HepG2 (cell line): ENCODE data around the gene TMEM107. TPM values are rescaled to one million over a fixed set of nuclear protein-coding genes. Genes with fewer than 3 reads are reported as not detected.

Experiments
- ASH2L ChIP-seq: fragments of 300-600, 200-600 bp; sonication (generic); IDR thresholded peaks from 2 replicates; pipeline ENCODE4 v1.7.0; 2017; ENCODE audit warnings: low read depth, mild to moderate bottlenecking, moderate library complexity, mixed read lengths, low read length; ENCODE audit not compliant: insufficient read length
- GTF2F1 ChIP-seq: fragments of 150-350 bp; IDR thresholded peaks from 2 replicates; pipeline ENCODE4 v1.6.1; 2014; ENCODE audit warnings: low read length
- KDM4B ChIP-seq: sonication (generic); formaldehyde crosslinking; IDR thresholded peaks from 2 replicates; pipeline ENCODE4 v1.4.0; 2020; ENCODE audit warnings: missing genetic modification reagents
- MXI1 ChIP-seq: IDR thresholded peaks from 3 replicates; pipeline ENCODE4 v1.6.1; 2012; ENCODE audit warnings: low read depth, low read length, inconsistent platforms, borderline replicate concordance
- NFATC3 ChIP-seq: sonication (generic); formaldehyde crosslinking; IDR thresholded peaks from 2 replicates; pipeline ENCODE4 v1.5.1; 2020; ENCODE audit warnings: mild to moderate bottlenecking, missing genetic modification reagents
- RBAK ChIP-seq: sonication (generic); formaldehyde crosslinking; IDR thresholded peaks from 2 replicates; pipeline ENCODE4 v1.5.1; 2020; ENCODE audit warnings: mild to moderate bottlenecking, missing genetic modification reagents
- SIN3A ChIP-seq: IDR thresholded peaks from 2 replicates; pipeline ENCODE4 v1.6.1; 2011; ENCODE audit warnings: low read depth, mild to moderate bottlenecking, control low read depth, low read length, borderline replicate concordance
- SNAI1 ChIP-seq: sonication (generic); formaldehyde crosslinking; IDR thresholded peaks from 2 replicates; pipeline ENCODE4 v1.5.0; 2020; ENCODE audit warnings: mild to moderate bottlenecking, missing genetic modification reagents, borderline replicate concordance
- SSRP1 ChIP-seq: IDR thresholded peaks from 2 replicates; pipeline ENCODE4 v1.6.1; 2016; ENCODE audit warnings: control low read depth
- ZNF20 ChIP-seq: sonication (generic); formaldehyde crosslinking; IDR thresholded peaks from 2 replicates; pipeline ENCODE4 v1.4.0; 2020; ENCODE audit warnings: mild to moderate bottlenecking, moderate library complexity, missing genetic modification reagents
- ZNF382 ChIP-seq: sonication (generic); formaldehyde crosslinking; IDR thresholded peaks from 2 replicates; pipeline ENCODE4 v1.5.0; 2020; ENCODE audit warnings: missing genetic modification reagents, mild to moderate bottlenecking, borderline replicate concordance
- ZNF713 ChIP-seq: sonication (generic); formaldehyde crosslinking; IDR thresholded peaks from 2 replicates; pipeline ENCODE4 v1.4.0; 2020; ENCODE audit warnings: mild to moderate bottlenecking, missing genetic modification reagents
- ZNF75D ChIP-seq: sonication (generic); formaldehyde crosslinking; IDR thresholded peaks from 2 replicates; pipeline ENCODE4 v1.8.1; 2023; ENCODE audit warnings: missing genetic modification reagents, mild to moderate bottlenecking, borderline replicate concordance
- polyA plus RNA-seq, 8 experiments: library from polyadenylated mRNA; depleted of rRNA in 3 of 8; stranded (reverse) in 7 of 8; unstranded in 1 of 8; fragments of >200 nt; fragmentation: Illumina TruSeq in 4 of 8; extraction: Trizol in 4 of 8; gene quantifications; 2 replicates each; pipeline versions ENCODE4 v1.2.1 to v1.2.3, GENCODE V29; 2011 to 2016; ENCODE audit warnings: low read depth in 4 of 8, missing spikeins in 1 of 8, mixed read lengths in 1 of 8; ENCODE audit not compliant: insufficient read depth in 1 of 8
- total RNA-seq, 5 experiments: library from RNA; depleted of rRNA; stranded (reverse); fragments of >200 nt; fragmentation: Illumina TruSeq; extraction: Trizol; gene quantifications; 2 replicates each; pipeline ENCODE4 v1.2.3, GENCODE V29; 2016; ENCODE audit warnings: low read depth in 1 of 5
- TF ChIP-seq, protein P1 (sequence below): sonication (generic); formaldehyde crosslinking; IDR thresholded peaks from 2 replicates; pipeline ENCODE4 v1.4.0; 2020; ENCODE audit warnings: missing genetic modification reagents
- TF ChIP-seq, protein P2 (sequence below): IDR thresholded peaks from 2 replicates; pipeline ENCODE4 v1.6.1; 2016; ENCODE audit warnings: mild to moderate bottlenecking
- TF ChIP-seq, protein P3 (sequence below): sonication (generic); formaldehyde crosslinking; IDR thresholded peaks from 2 replicates; pipeline ENCODE4 v1.4.0; 2020; ENCODE audit warnings: mild to moderate bottlenecking, low read depth, missing genetic modification reagents
- TF ChIP-seq, protein P4 (sequence below): sonication (generic); formaldehyde crosslinking; conservative IDR thresholded peaks from 2 replicates; pipeline ENCODE4 v1.8.1; 2023; ENCODE audit warnings: missing genetic modification reagents
- TF ChIP-seq, protein P5 (sequence below): sonication (generic); formaldehyde crosslinking; IDR thresholded peaks from 2 replicates; pipeline ENCODE4 v1.4.0; 2020; ENCODE audit warnings: mild to moderate bottlenecking, missing genetic modification reagents, borderline replicate concordance

TMEM107 gene
- total and polyA plus RNA-seq, 2 of the 13 experiments (the other 11 are each of a cell fraction or from before 2014, with no cell fraction given) = 7.2 to 15.3 TPM

DNA sequence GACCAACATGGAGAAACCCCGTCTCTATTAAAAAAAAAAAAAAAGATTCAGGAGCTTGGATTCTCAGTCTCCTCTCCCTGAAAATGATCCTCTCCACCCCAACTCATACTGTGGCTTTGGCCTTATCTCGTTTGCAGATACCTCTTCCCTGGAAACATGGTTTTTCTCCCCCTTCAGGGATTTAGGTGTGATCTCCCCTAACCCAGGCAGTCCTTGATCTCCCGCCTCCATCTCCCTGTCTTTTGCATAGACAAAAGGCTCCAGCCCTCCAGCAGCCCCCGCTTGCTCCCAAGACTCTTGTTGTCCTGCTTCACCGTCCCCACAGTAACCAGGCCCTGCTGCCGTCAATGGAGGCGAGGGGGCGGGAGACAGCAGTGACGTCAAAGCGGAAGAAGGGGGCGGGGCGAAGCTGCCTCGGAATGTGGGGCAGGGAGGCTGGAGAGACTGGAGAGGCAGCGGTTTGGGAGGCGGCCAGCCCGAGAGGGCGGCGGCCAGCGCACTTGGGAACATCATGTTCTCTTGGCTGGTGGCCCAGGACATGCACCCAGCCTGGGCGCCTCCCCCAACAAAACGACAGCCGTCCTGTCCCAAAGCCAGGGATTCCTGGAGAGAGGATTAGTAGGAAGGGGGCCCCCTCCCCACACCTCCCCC lies 22.1 kb downstream of the TMEM107 start (continued):
- TF ChIP-seq, protein P1, sequence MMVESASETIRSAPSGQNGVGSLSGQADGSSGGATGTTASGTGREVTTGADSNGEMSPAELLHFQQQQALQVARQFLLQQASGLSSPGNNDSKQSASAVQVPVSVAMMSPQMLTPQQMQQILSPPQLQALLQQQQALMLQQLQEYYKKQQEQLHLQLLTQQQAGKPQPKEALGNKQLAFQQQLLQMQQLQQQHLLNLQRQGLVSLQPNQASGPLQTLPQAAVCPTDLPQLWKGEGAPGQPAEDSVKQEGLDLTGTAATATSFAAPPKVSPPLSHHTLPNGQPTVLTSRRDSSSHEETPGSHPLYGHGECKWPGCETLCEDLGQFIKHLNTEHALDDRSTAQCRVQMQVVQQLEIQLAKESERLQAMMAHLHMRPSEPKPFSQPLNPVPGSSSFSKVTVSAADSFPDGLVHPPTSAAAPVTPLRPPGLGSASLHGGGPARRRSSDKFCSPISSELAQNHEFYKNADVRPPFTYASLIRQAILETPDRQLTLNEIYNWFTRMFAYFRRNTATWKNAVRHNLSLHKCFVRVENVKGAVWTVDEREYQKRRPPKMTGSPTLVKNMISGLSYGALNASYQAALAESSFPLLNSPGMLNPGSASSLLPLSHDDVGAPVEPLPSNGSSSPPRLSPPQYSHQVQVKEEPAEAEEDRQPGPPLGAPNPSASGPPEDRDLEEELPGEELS = no peak
- no peak for TF ChIP-seq ZNF20 (CRISPR knock-in tag)
- peak; percentile 39; the same call in 1 of the 3 replicates for TF ChIP-seq MXI1
- TF ChIP-seq NFATC3 (CRISPR knock-in tag) = no peak
- no peak for TF ChIP-seq ZNF382 (CRISPR knock-in tag)
- TF ChIP-seq KDM4B (CRISPR knock-in tag) = 0 out of 2 replicates have a peak, but pooled peaks have one; percentile 61
- TF ChIP-seq GTF2F1 = no peak
- TF ChIP-seq ZNF75D = no peak
- no peak for TF ChIP-seq ZNF713 (CRISPR knock-in tag)
- no peak for TF ChIP-seq ASH2L
- TF ChIP-seq, protein P2, sequence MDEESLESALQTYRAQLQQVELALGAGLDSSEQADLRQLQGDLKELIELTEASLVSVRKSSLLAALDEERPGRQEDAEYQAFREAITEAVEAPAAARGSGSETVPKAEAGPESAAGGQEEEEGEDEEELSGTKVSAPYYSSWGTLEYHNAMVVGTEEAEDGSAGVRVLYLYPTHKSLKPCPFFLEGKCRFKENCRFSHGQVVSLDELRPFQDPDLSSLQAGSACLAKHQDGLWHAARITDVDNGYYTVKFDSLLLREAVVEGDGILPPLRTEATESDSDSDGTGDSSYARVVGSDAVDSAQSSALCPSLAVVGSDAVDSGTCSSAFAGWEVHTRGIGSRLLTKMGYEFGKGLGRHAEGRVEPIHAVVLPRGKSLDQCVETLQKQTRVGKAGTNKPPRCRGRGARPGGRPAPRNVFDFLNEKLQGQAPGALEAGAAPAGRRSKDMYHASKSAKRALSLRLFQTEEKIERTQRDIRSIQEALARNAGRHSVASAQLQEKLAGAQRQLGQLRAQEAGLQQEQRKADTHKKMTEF (CRISPR knock-in tag) = 0 out of 2 replicates have a peak, but pooled peaks have one; percentile 18
- no peak for TF ChIP-seq SNAI1 (CRISPR knock-in tag)
- TF ChIP-seq, protein P3, sequence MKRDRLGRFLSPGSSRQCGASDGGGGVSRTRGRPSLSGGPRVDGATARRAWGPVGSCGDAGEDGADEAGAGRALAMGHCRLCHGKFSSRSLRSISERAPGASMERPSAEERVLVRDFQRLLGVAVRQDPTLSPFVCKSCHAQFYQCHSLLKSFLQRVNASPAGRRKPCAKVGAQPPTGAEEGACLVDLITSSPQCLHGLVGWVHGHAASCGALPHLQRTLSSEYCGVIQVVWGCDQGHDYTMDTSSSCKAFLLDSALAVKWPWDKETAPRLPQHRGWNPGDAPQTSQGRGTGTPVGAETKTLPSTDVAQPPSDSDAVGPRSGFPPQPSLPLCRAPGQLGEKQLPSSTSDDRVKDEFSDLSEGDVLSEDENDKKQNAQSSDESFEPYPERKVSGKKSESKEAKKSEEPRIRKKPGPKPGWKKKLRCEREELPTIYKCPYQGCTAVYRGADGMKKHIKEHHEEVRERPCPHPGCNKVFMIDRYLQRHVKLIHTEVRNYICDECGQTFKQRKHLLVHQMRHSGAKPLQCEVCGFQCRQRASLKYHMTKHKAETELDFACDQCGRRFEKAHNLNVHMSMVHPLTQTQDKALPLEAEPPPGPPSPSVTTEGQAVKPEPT = no peak
- no peak for TF ChIP-seq RBAK
- TF ChIP-seq, protein P4, sequence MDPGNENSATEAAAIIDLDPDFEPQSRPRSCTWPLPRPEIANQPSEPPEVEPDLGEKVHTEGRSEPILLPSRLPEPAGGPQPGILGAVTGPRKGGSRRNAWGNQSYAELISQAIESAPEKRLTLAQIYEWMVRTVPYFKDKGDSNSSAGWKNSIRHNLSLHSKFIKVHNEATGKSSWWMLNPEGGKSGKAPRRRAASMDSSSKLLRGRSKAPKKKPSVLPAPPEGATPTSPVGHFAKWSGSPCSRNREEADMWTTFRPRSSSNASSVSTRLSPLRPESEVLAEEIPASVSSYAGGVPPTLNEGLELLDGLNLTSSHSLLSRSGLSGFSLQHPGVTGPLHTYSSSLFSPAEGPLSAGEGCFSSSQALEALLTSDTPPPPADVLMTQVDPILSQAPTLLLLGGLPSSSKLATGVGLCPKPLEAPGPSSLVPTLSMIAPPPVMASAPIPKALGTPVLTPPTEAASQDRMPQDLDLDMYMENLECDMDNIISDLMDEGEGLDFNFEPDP (CRISPR knock-in tag) = no peak
- TF ChIP-seq SSRP1 (CRISPR knock-in tag) = no peak
- TF ChIP-seq, protein P5, sequence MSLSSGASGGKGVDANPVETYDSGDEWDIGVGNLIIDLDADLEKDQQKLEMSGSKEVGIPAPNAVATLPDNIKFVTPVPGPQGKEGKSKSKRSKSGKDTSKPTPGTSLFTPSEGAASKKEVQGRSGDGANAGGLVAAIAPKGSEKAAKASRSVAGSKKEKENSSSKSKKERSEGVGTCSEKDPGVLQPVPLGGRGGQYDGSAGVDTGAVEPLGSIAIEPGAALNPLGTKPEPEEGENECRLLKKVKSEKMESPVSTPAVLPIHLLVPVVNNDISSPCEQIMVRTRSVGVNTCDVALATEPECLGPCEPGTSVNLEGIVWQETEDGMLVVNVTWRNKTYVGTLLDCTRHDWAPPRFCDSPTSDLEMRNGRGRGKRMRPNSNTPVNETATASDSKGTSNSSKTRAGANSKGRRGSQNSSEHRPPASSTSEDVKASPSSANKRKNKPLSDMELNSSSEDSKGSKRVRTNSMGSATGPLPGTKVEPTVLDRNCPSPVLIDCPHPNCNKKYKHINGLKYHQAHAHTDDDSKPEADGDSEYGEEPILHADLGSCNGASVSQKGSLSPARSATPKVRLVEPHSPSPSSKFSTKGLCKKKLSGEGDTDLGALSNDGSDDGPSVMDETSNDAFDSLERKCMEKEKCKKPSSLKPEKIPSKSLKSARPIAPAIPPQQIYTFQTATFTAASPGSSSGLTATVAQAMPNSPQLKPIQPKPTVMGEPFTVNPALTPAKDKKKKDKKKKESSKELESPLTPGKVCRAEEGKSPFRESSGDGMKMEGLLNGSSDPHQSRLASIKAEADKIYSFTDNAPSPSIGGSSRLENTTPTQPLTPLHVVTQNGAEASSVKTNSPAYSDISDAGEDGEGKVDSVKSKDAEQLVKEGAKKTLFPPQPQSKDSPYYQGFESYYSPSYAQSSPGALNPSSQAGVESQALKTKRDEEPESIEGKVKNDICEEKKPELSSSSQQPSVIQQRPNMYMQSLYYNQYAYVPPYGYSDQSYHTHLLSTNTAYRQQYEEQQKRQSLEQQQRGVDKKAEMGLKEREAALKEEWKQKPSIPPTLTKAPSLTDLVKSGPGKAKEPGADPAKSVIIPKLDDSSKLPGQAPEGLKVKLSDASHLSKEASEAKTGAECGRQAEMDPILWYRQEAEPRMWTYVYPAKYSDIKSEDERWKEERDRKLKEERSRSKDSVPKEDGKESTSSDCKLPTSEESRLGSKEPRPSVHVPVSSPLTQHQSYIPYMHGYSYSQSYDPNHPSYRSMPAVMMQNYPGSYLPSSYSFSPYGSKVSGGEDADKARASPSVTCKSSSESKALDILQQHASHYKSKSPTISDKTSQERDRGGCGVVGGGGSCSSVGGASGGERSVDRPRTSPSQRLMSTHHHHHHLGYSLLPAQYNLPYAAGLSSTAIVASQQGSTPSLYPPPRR (CRISPR knock-in tag) = no peak
- TF ChIP-seq SIN3A = no peak; the same call in 1 of the 2 replicates
